HepG2 (cell line): ENCODE results near the gene CD68. TPM values are rescaled to one million over a fixed set of nuclear protein-coding genes. Genes with fewer than 3 reads are reported as not detected.
A peak's percentile ranks its signal among the peaks of the same experiment; 100 is the strongest.

Experiments used
- ATAD3A ChIP-seq: sonication (generic); formaldehyde crosslinking; IDR thresholded peaks from 2 replicates; pipeline ENCODE4 v1.4.0; 2020; ENCODE audit warnings: missing genetic modification reagents
- CEBPB ChIP-seq: IDR thresholded peaks from 2 replicates; pipeline ENCODE4 v1.6.1; 2011; ENCODE audit warnings: low read depth, low read length, improper control_type of control experiment, borderline replicate concordance
- CENPBD1 ChIP-seq: sonication (generic); formaldehyde crosslinking; IDR thresholded peaks from 2 replicates; pipeline ENCODE4 v1.8.0; 2022; ENCODE audit warnings: missing genetic modification reagents, low read depth, mild to moderate bottlenecking, borderline replicate concordance
- FOXA1 ChIP-seq, 2 experiments: fragments of 450-650 bp in 1 of 2; sonication (generic) in 1 of 2; formaldehyde crosslinking in 1 of 2; IDR thresholded peaks; 2 replicates each; pipeline versions ENCODE4 v1.4.0 to v1.6.1; 2016 to 2020; ENCODE audit warnings: missing genetic modification reagents in 1 of 2
- HNRNPL ChIP-seq: fragments of 200-400 bp; formaldehyde crosslinking; IDR thresholded peaks from 2 replicates; pipeline ENCODE4 v1.6.1; 2017; ENCODE audit warnings: mild to moderate bottlenecking, low read depth, low read length
- MIXL1 ChIP-seq: IDR thresholded peaks from 2 replicates; pipeline ENCODE4 v1.6.1; 2016
- RBM22 ChIP-seq: fragments of 200-400 bp; formaldehyde crosslinking; optimal IDR thresholded peaks from 2 replicates; pipeline ENCODE3; 2017; ENCODE audit warnings: mild to moderate bottlenecking, low read length, moderate library complexity
- RFX5 ChIP-seq: IDR thresholded peaks from 2 replicates; pipeline ENCODE4 v1.6.1; 2011; ENCODE audit warnings: low read depth, low read length, improper control_type of control experiment
- SCMH1 ChIP-seq: sonication (generic); formaldehyde crosslinking; IDR thresholded peaks from 2 replicates; pipeline ENCODE4 v1.9.0; 2021; ENCODE audit warnings: missing genetic modification reagents, mild to moderate bottlenecking, borderline replicate concordance
- SP5 ChIP-seq: IDR thresholded peaks from 2 replicates; pipeline ENCODE4 v1.6.1; 2016; ENCODE audit warnings: low read depth, borderline replicate concordance
- ZNF274 ChIP-seq: sonication (generic); formaldehyde crosslinking; IDR thresholded peaks from 2 replicates; pipeline ENCODE4 v1.5.1; 2020; ENCODE audit warnings: mild to moderate bottlenecking, missing genetic modification reagents
- ZNF407 ChIP-seq: sonication (generic); formaldehyde crosslinking; IDR thresholded peaks from one replicate; pipeline ENCODE4 v1.5.1; 2020; ENCODE audit warnings: mild to moderate bottlenecking, missing genetic modification reagents; ENCODE audit errors: not compliant biosample characterization
- ZNF460 ChIP-seq: sonication (generic); formaldehyde crosslinking; IDR thresholded peaks from 2 replicates; pipeline ENCODE4 v1.5.1; 2020; ENCODE audit warnings: missing genetic modification reagents, mild to moderate bottlenecking, borderline replicate concordance
- ZNF513 ChIP-seq: sonication (generic); formaldehyde crosslinking; conservative IDR thresholded peaks from 2 replicates; pipeline ENCODE4 v1.5.0; 2020; ENCODE audit warnings: missing genetic modification reagents
- polyA plus RNA-seq, 8 experiments: library from polyadenylated mRNA; depleted of rRNA in 3 of 8; stranded (reverse) in 7 of 8; unstranded in 1 of 8; fragments of >200 nt; fragmentation: Illumina TruSeq in 4 of 8; extraction: Trizol in 4 of 8; gene quantifications; 2 replicates each; pipeline versions ENCODE4 v1.2.1 to v1.2.3, GENCODE V29; 2011 to 2016; ENCODE audit warnings: low read depth in 4 of 8, missing spikeins in 1 of 8, mixed read lengths in 1 of 8; ENCODE audit not compliant: insufficient read depth in 1 of 8
- total RNA-seq, 5 experiments: library from RNA; depleted of rRNA; stranded (reverse); fragments of >200 nt; fragmentation: Illumina TruSeq; extraction: Trizol; gene quantifications; 2 replicates each; pipeline ENCODE4 v1.2.3, GENCODE V29; 2016; ENCODE audit warnings: low read depth in 1 of 5
- TF ChIP-seq, protein P1 (sequence below): sonication (generic); formaldehyde crosslinking; IDR thresholded peaks from 2 replicates; pipeline ENCODE4 v1.4.0; 2020; ENCODE audit warnings: missing genetic modification reagents
- TF ChIP-seq, protein P2 (sequence below): sonication (generic); formaldehyde crosslinking; IDR thresholded peaks from 2 replicates; pipeline ENCODE4 v1.8.1; 2023; ENCODE audit warnings: mild to moderate bottlenecking, moderate library complexity, missing genetic modification reagents

The CD68 gene
- total and polyA plus RNA-seq, 2 of the 13 experiments (the other 11 are each of a cell fraction or from before 2014, with no cell fraction given), result 10.3 to 104 TPM

DNA sequence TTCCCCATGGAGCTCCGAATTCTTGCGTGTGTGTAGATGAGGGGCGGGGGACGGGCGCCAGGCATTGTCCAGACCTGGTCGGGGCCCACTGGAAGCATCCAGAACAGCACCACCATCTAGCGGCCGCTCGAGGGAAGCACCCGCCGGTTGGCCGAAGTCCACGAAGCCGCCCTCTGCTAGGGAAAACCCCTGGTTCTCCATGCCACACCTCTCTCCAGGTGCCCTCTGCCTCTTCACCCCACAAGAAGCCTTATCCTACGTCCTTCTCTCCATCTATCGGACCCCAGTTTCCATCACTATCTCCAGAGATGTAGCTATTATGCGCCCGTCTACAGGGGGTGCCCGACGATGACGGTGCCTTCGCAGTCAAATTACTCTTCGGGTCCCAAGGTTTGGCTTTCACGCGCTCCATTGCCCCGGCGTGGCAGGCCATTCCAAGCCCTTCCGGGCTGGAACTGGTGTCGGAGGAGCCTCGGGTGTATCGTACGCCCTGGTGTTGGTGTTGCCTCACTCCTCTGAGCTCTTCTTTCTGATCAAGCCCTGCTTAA, 18.3 kb upstream of the CD68 start (continued):
- no peak for TF ChIP-seq ZNF460
- TF ChIP-seq ZNF407 (CRISPR knock-in tag), result no peak
- no peak for TF ChIP-seq SCMH1
- no peak for TF ChIP-seq FOXA1 (IDR thresholded peaks at IDR 0.05)
- TF ChIP-seq FOXA1 (CRISPR knock-in tag; IDR thresholded peaks at IDR 0.05), result no peak
- TF ChIP-seq ATAD3A, result no peak
- no peak for TF ChIP-seq CEBPB
- TF ChIP-seq RFX5, result no peak
- TF ChIP-seq, protein P1, sequence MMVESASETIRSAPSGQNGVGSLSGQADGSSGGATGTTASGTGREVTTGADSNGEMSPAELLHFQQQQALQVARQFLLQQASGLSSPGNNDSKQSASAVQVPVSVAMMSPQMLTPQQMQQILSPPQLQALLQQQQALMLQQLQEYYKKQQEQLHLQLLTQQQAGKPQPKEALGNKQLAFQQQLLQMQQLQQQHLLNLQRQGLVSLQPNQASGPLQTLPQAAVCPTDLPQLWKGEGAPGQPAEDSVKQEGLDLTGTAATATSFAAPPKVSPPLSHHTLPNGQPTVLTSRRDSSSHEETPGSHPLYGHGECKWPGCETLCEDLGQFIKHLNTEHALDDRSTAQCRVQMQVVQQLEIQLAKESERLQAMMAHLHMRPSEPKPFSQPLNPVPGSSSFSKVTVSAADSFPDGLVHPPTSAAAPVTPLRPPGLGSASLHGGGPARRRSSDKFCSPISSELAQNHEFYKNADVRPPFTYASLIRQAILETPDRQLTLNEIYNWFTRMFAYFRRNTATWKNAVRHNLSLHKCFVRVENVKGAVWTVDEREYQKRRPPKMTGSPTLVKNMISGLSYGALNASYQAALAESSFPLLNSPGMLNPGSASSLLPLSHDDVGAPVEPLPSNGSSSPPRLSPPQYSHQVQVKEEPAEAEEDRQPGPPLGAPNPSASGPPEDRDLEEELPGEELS, result no peak
- no peak for TF ChIP-seq ZNF513 (CRISPR knock-in tag)
- TF ChIP-seq SP5, result no peak; the same call in 1 of the 2 replicates
- no peak for TF ChIP-seq CENPBD1 (CRISPR knock-in tag)
- TF ChIP-seq RBM22, result peak; percentile 30
- TF ChIP-seq HNRNPL, result no peak
- TF ChIP-seq MIXL1 (CRISPR knock-in tag), result no peak
- TF ChIP-seq ZNF274 (CRISPR knock-in tag), result 0 out of 2 replicates have a peak, but pooled peaks have one; percentile 10
- TF ChIP-seq, protein P2, sequence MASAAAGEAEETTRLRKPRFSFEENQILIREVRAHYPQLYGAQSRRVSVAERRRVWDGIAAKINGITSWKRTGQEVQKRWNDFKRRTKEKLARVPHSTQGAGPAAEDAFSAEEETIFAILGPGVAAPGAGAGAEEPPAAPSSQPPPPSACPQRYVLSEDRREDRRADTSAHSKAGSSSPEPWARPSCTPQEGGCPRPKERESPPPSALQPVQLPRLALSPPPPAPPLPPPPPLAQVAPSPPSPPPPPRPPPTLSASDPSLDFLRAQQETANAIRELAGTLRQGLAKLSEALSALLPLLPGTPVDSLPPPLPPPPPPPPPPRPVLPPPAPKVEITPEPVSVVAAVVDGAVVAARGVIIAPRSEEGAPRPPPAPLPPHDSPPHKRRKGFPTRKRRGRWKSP (CRISPR knock-in tag), result no peak
